Measurements from ENCODE around the gene ZC3H8. TPM values are rescaled to one million over a fixed set of nuclear protein-coding genes. Genes with fewer than 3 reads are reported as not detected.
A peak's percentile ranks its signal among the peaks of the same experiment; 100 is the strongest.
"Not testable (repeated sequence)": the region's sequence is repeated elsewhere in the genome, so short reads cannot be mapped to it uniquely, and the experiment has no call there.

The ZC3H8 gene
- polyA plus RNA-seq, 12 donors: 10.2 to 27.1 (median 16.9) TPM; not detected in 1

DNA sequence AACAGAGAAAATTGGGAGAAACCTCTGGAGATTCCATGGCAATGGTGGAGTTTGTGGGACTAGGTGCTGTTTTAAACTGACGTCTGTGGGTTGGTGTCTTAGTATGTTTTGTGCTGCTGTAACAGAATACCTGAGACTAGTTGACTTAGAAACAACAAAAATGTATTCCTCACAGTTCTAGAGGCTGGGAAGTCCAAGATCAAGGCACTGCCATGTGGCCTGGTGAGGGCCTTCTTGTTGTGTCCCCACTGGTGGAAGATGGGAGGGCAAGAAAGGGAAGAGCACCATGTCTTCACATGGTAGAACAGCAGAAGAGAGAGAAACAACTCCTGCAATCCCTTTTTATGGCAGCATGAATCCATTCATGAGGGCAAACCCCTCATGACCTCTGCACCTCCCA is 13.7 kb upstream of the ZC3H8 start:
- no peak for DNase-seq

- DNase-seq: no peak
Measured at GRCh38 chr2:112262876-112263275, 8.0 kb upstream of the ZC3H8 start.

GRCh38 chr2:112260295-112260625 is 5.4 kb upstream of the ZC3H8 start:
- DNase-seq: no peak

DNA sequence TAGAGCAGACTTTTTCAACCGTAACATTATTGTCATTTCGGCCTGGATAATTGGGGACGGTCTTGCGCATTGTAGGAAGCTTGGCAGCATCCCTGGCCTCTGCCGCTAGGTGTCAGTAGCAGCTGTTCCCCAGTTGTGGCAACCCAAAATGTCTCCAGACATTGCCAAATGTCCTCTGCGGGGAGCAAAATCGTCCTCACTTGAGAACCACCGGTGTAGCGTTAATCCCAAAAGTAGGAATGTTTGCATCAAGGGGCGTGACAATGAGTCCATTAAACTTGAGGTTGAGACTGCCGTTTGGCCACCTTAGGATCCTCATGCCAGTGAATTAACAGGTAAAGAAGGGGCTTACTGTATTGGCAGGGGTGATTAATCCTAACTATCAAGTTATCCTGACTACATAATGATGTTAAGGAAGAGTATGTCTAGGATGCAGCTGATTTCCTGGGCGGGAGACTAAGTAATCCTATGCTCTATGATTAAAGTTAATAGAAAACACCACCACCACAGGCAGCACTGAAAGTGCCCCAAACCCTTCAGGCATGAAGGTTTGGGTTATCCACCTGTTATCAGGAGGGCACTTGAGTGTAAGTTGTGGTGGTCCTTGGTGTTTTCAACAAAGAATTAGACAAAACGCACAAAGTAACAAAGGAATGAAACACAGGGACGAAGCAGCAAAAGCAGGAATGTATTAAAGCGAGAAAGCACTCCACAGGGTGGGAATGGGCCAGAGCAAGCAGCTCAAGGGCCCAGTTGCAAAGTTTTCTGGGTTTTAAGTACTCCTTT is 4.9 kb upstream of the ZC3H8 start:
- DNase-seq: peak; percentile 87

DNA sequence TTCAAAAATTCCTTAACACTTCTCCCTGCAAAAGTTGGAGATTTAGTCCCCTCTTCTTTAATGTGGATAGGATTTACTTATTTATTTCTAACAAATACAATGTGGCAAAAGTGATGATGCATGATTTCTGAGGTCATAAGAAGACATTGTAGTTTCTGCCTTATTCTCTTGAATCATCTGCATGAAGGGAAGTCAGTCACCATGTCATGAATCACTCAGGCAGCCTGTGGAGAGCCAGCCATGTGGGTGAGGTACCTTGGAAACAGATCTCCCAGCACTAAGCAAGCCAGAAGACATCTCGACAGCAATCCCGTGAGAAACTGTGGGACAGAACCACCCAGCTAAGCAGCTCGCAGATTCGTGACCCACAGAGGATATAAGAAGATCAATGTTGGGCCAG is 2.7 kb upstream of the ZC3H8 start:
- no peak for DNase-seq

DNA sequence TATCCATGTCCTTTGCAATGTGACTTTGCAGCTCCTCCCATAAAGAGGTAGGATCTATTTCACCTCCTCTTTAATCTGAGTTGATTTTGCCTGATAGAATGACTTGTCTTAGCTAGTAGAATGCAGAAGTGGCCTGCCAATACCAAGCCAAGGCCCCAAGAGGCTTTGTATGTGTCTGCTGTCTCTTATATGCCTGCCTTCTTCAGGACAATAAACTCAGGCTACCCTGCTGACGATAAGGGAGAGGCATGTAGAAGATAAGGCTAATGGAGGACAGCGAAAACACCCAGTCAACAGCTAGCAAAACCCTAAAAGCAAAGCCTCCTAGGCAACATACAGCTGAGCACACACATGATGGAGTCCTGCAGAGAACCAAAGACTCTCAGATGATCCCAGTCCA is 1.8 kb upstream of the ZC3H8 start:
- no peak for DNase-seq

DNA sequence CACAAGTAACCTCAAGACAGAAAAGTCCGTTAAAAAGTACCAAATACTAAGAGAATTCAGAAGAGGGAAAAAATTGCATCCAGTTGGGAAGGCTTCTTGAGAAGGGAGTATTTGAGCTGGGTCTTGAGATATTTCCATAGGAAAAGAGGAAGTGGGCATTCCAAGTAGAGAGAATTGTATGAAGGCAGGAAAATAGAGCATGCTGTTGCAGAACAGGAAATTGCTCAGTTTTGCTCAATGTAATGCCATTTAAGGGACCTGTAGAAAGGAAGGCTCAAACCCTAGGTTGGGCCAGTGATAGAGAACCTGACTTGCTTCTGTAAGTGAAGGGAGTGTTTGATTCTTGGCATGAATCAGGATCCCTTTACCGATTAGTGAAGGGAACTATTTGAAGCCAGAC is 1.0 kb upstream of the ZC3H8 start:
- DNase-seq: no peak

DNA sequence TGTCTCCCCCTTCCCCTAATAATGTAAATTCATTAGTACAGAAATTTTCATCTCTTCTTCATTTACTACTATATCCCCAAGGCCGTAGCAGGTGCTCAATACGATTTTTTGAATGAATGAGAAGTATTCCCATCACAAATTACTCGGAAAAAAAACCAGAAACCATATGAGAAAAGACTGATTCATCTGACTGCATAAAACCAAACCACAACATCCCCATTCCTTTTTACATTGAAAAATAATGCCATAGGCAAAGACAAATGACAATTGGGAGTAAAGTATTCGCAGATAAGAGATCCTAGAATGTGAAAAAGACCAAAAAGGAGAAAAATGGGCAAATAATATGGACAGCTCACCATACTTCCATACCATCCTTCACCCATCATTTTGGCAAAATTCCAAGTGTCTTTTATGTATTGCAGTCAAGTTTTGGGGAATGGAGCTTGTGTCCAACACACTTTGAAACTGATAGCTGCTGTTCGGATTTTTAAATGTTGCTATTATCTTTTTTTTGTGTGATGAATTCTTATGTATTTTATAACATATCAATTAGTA is 1.5 kb downstream of the ZC3H8 start:
- DNase-seq: no peak

DNA sequence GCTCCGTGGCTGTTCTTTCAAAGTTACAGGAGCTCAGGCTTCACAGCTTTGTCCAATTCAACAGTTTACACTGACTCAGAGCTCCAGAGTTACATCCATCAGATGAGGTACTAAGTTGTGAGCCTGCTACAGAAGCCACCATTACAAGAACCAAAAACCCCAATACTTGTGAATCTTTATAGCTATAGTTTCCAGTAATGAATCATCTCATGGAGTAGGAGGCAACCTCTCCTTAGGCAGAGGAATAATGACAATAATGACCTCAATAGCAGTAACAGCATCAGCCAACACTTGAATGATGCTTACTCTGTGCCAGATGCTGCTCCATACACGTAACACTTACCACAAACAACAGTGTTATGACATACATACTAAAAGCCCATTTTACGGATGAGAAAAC is 3.6 kb downstream of the ZC3H8 start:
- no peak for DNase-seq

DNA sequence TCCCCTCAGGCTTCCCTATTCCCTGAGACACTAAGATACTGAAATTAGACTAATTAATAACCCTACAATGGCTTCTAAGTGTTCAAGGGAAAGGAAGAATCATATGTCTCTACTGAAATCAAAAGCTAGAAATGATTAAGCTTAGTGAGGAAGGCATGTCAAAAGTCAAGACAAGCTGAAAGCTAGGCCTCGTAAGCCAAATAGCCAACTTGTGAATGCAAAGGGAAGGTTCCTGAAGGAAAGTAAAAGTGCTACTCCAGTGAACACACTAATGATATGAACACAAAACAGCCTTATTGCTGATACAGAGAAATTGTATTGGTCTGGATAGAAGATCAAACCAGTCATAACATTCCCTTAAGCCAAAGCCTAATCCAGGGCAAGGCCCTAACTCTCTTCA is 10.0 kb downstream of the ZC3H8 start:
- DNase-seq: no peak

DNA sequence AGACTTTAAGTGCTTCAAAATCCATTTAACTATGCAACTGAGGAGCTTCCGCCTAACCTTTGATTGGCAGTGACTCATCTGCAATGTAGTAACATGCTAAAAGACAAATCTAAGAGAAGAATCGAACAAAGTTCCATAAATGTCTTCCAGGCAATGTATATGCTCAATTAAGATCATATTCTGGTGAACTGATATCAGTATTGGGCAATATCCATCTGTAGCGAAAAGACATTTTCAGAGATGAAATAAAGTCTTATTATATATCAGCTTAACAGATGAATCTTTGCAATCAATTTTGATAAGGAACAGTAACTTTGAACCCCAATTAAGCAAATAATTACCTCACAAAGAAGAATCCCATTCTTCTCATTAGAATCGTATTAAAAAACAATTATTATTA is 11.6 kb downstream of the ZC3H8 start:
- no peak for DNase-seq

GRCh38 chr2:112242384-112242783 is 12.5 kb downstream of the ZC3H8 start:
- DNase-seq: no peak

- DNase-seq: no peak
Measured at GRCh38 chr2:112239862-112240261, 15.0 kb downstream of the ZC3H8 start.

DNA sequence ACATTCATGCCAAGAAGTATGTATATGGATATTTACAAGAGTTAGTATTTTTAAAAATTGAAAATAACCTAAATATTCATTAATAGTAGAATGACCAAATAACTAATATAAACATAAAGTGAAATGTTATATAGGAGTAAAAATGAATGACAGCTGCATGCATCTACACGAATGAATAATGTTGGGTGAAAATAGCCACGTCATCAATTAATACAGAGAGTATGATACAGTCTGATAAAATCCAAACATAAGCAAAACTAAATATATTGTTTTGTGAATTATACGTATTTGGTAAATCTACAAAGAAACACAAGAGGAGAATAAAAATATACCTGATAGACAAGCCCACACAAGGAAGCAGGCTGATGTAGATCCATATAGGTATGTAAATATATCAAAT is 24.5 kb downstream of the ZC3H8 start:
- no peak for DNase-seq

- DNase-seq: no peak
Measured at GRCh38 chr2:112229348-112229747, 25.5 kb downstream of the ZC3H8 start.

DNA sequence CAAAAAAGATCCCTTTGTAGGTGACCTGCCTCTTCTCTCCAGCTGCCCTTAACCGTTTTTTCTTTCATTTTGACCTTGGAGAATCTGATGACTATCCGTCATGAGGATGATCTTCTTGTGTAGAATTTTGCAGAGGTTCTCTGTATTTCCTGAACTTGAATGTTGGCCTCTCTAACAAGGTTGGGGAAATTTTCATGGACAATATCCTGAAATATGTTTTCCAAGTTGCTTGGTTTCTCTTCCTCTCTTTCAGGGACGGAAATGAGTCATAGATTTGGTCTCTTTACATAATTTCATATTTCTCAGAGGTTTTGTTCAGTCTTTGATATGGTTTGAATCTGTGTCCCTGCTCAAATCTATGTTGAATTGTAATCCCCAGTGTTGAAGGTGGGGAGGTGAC is 34.0 kb downstream of the ZC3H8 start:
- no peak for DNase-seq

GRCh38 chr2:112220186-112220585 is 34.7 kb downstream of the ZC3H8 start:
- no peak for DNase-seq

DNA sequence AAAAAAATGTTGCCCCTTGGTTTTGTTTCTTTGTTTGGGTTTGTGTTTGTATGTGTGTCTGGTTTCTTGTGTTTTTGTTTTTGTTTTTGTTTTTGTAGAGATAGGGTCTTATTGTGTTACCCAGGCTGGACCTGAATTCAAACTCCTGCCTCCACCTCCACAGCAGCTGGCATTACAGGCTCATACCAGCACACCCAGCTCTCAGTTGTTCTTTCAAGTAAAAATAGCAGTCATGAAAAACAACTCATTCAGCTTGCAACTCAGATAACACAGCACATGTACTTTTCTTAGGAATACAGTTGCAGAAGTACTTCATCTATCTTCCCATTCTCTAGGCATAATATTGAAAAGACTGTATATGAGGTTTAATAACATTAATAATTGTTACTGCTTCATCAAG is 37.0 kb downstream of the ZC3H8 start:
- DNase-seq: no peak

GRCh38 chr2:112216167-112216566 is 38.7 kb downstream of the ZC3H8 start:
- DNase-seq: no peak

DNA sequence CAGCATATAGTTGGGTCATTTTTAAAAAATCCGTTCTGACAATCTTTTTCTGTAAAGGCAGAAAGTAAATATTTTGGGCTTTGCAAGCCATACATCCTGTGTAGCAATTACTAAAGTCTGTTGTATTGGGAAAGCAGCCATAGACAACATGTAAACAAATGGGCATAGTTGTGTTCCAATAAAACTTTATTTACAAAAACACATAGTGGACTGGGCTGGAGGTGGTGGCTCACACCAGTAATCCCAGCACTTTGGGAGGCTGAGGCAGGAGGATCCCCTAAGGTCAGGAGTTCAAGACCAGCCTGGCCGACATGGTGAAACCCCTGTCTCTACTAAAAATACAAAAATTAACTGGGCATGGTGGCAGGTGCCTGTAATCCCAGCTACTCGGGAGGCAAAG is 46.9 kb downstream of the ZC3H8 start:
- not testable (repeated sequence) for DNase-seq

DNA sequence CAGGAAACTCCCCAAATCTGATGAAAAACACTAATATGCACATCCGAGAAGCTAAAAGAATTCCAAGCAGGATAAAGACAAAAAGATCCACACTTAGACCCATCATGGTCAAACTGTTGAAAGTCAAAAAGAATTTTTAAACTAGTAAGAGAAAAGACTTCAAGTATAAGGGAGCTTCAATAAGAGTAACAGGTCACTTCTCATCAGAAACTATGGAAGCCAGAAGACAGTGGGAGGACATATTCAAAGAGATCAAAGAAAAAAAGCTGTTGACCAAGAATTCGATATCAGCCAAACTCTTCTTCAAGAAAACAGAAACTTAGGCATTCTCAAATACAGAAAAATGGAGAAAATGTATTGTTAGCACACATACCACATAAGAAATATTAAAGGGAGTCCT is 50.4 kb downstream of the ZC3H8 start:
- DNase-seq: no peak

- DNase-seq: no peak
Measured at GRCh38 chr2:112201696-112202430, 53.0 kb downstream of the ZC3H8 start.

DNA sequence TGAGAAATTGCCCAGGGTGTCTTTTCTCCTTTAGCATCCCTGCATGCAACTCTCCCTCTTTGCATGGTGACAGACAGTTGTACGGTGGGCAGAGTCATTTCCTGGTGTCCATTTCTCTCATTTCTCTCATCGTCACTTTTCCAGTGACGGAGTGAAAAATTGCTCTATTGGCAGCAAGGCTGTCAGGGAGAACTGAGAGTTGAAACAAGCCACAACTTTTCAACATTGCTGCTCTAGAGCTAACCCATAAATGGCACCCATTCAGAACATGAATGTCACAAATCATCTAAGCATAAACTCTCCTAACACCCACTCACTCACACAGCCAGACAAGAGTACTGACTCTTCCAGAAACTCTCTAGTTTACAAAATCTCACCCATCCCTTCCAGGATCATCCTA is 55.7 kb downstream of the ZC3H8 start:
- DNase-seq: no peak

Data from muscle of arm (tissue), 12 donors.